GM12872 (cell line): ENCODE measurements around the gene BBS10.

Experiments used
- TF ChIP-seq, protein P1 (sequence below): IDR thresholded peaks from 3 replicates; pipeline ENCODE4 v1.5.1; 2011; ENCODE audit warnings: low read depth, mild to moderate bottlenecking, low read length, moderate library complexity; ENCODE audit not compliant: insufficient read depth

Gene BBS10

DNA sequence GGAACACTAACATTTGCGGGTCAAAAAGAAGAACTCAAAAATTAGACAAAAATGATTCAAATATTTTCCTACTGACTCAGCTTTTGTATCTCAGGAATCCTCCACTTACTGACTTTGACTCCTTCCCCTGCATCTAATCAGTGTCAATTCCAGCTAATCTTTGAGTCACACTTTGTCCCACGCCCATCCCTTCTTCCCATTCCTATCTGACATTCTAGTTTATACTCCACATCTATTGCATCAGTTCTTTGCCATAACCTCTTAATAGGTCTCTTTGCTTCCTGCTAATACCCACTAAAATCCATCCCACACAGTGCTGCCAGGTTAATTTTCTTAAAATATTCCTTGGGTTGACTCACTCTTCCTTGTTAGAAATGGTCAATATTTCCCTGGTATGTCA lies 19.1 kb downstream of the BBS10 start:
- TF ChIP-seq, protein P1, sequence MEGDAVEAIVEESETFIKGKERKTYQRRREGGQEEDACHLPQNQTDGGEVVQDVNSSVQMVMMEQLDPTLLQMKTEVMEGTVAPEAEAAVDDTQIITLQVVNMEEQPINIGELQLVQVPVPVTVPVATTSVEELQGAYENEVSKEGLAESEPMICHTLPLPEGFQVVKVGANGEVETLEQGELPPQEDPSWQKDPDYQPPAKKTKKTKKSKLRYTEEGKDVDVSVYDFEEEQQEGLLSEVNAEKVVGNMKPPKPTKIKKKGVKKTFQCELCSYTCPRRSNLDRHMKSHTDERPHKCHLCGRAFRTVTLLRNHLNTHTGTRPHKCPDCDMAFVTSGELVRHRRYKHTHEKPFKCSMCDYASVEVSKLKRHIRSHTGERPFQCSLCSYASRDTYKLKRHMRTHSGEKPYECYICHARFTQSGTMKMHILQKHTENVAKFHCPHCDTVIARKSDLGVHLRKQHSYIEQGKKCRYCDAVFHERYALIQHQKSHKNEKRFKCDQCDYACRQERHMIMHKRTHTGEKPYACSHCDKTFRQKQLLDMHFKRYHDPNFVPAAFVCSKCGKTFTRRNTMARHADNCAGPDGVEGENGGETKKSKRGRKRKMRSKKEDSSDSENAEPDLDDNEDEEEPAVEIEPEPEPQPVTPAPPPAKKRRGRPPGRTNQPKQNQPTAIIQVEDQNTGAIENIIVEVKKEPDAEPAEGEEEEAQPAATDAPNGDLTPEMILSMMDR, result no peak

DNA sequence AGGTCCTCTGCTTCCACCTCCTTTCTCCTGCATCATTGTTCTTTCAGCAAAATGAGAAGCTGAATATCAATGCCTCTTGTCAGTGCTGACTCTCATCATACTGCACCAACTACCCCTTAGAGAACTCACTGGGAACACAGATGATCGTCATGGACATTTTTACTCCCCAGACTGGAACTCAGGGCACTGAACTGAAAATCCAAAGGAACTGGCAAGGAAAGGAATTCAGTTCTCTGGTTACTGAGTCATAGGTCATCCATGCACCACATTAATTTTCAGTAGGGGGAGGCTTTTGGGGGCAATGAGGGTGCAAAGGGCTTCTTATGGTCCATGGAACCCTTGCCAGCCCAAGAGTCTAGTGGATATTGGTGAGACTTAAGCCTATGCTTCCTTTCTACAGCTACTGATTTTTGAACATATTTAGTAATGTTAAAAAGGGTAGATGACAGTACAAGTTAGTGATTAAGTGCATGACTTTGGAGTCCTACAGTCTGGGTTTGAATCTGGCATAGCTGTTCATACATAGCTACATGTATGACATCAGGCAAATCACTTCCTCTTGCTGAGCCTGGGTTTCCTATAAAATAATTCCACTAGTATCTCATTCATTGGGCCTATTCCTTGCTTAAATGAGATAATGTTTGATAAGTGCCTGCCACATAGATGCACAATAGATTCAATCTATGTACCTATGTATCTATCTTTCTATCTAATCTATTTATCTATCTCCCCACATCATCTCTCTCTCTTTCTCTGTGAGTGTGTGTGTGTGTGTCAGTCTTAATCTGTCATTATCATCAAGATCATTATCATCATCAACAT lies 29.2 kb downstream of the BBS10 start:
- TF ChIP-seq, protein P1, result no peak

DNA sequence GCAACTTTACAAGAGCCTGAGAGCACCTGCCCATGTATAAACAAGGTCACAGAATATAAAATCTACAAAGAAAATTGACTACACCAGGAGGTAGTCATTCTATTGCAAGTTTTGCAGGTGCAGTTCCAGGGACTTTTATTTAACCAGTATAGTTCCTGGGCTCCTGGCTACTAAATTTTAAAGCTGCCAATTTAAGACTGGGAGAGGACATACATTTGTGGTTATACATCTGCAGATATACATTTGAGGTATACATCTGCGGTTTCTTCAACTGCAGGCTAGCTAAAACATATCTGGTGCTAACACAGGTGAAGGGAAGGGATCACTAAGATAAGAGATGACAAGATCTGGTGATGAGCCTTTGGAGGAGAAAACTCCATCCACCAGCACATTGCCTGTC lies 30.2 kb downstream of the BBS10 start:
- TF ChIP-seq, protein P1, result no peak

DNA sequence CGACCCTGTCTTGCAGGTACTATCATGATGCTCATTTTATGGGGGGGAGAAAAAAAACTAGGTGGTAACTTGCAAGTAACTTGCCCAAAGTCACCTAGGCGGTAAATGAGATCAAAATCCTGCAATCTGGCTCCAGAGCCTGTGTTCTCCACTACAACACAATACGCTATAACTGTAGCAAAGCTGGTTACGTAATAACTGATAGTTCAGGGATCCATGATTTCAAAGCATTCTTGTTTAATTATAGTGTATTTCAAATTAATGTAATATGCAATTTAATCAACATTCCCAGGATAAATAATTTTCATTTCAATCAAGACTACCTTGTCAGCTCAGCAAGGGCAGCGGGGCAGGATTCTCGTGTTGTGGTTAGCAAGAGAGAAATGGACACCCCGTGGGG lies 31.7 kb downstream of the BBS10 start:
- TF ChIP-seq, protein P1, result no peak

DNA sequence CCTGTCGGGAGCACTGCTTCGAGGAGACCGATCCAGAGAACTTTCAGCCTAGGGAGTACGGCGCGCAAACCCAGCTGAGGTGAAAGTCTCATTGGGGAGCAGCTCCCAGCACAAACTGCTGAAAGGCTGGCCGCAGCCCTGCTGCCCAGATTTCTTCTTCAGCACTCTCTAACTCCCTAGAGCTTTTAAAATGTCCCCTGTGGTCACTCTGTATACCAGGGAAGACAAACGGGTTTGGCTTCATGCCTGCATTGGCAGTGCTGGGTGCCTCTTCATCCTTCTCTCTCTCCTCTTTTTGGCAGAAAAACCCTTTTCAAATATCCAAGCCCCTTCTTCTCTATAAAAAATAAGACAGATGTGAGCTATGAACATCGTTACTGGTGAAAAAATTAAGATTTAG lies 34.9 kb downstream of the BBS10 start:
- TF ChIP-seq, protein P1, result no peak

DNA sequence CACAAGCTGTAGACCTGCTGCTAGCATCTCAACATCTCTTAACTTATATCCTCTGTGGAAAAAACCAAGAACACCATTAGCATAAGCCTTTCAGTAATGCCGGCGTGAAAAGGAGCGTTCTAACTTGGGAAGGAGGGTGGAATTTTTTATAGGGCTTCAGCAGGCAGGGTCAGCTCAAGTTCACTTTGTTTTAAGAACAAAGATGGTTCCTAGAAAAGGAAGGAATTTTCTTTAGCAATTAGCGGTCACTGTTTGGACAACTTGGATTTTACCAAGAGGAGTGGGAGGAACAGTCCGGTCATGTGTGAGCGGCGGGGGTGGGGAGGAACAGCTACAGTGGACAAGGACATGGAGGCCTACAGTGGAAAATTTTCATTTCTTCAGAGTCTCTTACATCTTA lies 35.9 kb downstream of the BBS10 start:
- TF ChIP-seq, protein P1, result no peak

DNA sequence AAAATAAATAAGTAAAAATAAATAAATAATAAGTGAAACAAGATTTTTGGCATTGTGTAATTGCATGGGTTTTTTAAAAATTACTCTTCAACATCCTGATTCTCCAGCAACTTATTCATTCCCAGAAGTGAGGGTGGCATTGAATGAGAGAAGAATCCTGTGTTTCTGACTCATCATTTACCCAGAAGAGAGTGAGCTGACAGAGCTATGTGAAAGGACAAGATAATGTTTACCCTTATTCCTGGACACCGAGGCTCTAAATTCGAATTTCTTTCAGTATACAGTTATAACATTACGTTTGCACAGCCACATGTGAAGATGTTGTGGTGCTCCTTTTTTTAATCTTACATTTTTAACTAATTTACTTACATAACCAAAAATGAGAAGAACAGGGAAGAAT lies 36.4 kb downstream of the BBS10 start:
- TF ChIP-seq, protein P1, result no peak
